Calu3 (cell line): ENCODE results near the gene MRPS34. TPM values are rescaled to one million over a fixed set of nuclear protein-coding genes. Genes with fewer than 3 reads are reported as not detected.

Source experiments
- BruUV-seq: library from RNA; stranded (reverse); fragments of 400-500 nt; replicated peaks from 2 replicates; lab custom pipeline; 2021; lab: Mats Ljungman, UMichigan
- CTCF ChIA-PET: fragments of 300-600 bp; sonication (Branson Sonifier 250); formaldehyde crosslinking; loops from one replicate; lab custom pipeline; 2022; ENCODE audit warnings: antibody characterized with exemption; lab: Charles Lee
- DNase-seq: peaks from one replicate; pipeline ENCODE4 v3.0.0; 2022
- H3K27ac Mint-ChIP-seq: one replicate; pipeline ENCODE4 v1.8.0; 2022; ENCODE audit warnings: mixed read lengths; ENCODE audit not compliant: unreplicated experiment
- H3K27me3 Mint-ChIP-seq: one replicate; pipeline ENCODE4 v1.8.0; 2022; ENCODE audit warnings: mixed read lengths; ENCODE audit not compliant: unreplicated experiment
- H3K36me3 Mint-ChIP-seq: one replicate; pipeline ENCODE4 v1.8.0; 2022; ENCODE audit warnings: mild to moderate bottlenecking, moderate library complexity, mixed read lengths; ENCODE audit not compliant: insufficient read depth, unreplicated experiment
- H3K4me1 Mint-ChIP-seq: one replicate; pipeline ENCODE4 v1.8.0; 2022; ENCODE audit warnings: mild to moderate bottlenecking, low read depth, mixed read lengths; ENCODE audit not compliant: unreplicated experiment
- H3K4me3 Mint-ChIP-seq: one replicate; pipeline ENCODE4 v1.8.0; 2022; ENCODE audit warnings: mild to moderate bottlenecking, low read depth, moderate library complexity, mixed read lengths; ENCODE audit not compliant: unreplicated experiment
- H3K9me3 Mint-ChIP-seq: one replicate; pipeline ENCODE4 v1.8.0; 2022; ENCODE audit warnings: low read depth, mixed read lengths; ENCODE audit not compliant: unreplicated experiment
- CTCF ChIP-seq: fragments of 200-600 bp; IDR thresholded peaks from one replicate; pipeline ENCODE4 v1.8.0; 2022; ENCODE audit warnings: antibody characterized with exemption; ENCODE audit not compliant: unreplicated experiment
- intact Hi-C: fragments of 100-400 bp; cut with micrococcal nuclease; formaldehyde crosslinking; loops from one replicate; pipeline ENCODE4 v1.10.0; 2022; ENCODE audit not compliant: unreplicated experiment
- total RNA-seq: library from RNA; stranded (reverse); gene quantifications from 2 replicates; pipeline ENCODE4 v1.2.3, GENCODE V29; 2022

MRPS34 gene
- total RNA-seq, 1 experiment from 2014 or later, result 135 TPM

GRCh38 chr16:1751946-1752345, 21.0 kb downstream of the MRPS34 start:
- no peaks in the 10 kb centered on the region for H3K27me3 Mint-ChIP-seq
- no peaks in the 10 kb centered on the region for H3K9me3 Mint-ChIP-seq
- peaks cover 48% of the 10 kb centered on the region for H3K36me3 Mint-ChIP-seq
- no peak for DNase-seq
- no peak overlapping the region for H3K27ac Mint-ChIP-seq
- no peak for TF ChIP-seq CTCF
- H3K4me3 Mint-ChIP-seq, result no peak overlapping the region
- CTCF ChIA-PET, result no interaction called here
- intact Hi-C loops, result no loop called here
- no TSS peak for BruUV-seq
- no peaks in the 10 kb centered on the region for H3K4me1 Mint-ChIP-seq

GRCh38 chr16:1749152-1750117, 23.5 kb downstream of the MRPS34 start:
- Mint-ChIP-seq H3K4me1 (no peaks in the 10 kb centered on the region), H3K36me3 (peaks cover 43% of the 10 kb centered on the region), H3K4me3 (no peak overlapping the region), H3K27me3 (no peaks in the 10 kb centered on the region), H3K27ac (no peak overlapping the region), H3K9me3 (no peaks in the 10 kb centered on the region)
- BruUV-seq, result no TSS peak
- CTCF ChIA-PET, result no interaction called here
- no peak for DNase-seq
- TF ChIP-seq CTCF, result no peak
- intact Hi-C loops, result no loop called here

- Mint-ChIP-seq H3K9me3 (no peaks in the 10 kb centered on the region), H3K27ac (no peak overlapping the region), H3K4me1 (no peaks in the 10 kb centered on the region), H3K4me3 (no peak overlapping the region), H3K27me3 (no peaks in the 10 kb centered on the region), H3K36me3 (peaks cover 53% of the 10 kb centered on the region)
- no peak for TF ChIP-seq CTCF
- CTCF ChIA-PET, result no interaction called here
- BruUV-seq, result no TSS peak
- intact Hi-C loops, result no loop called here
- no peak for DNase-seq
Measured at GRCh38 chr16:1747934-1748333, 25.0 kb downstream of the MRPS34 start.

- TF ChIP-seq CTCF, result no peak
- Mint-ChIP-seq H3K4me1 (no peaks in the 10 kb centered on the region), H3K27me3 (no peaks in the 10 kb centered on the region), H3K27ac (no peak overlapping the region), H3K9me3 (no peaks in the 10 kb centered on the region), H3K4me3 (no peak overlapping the region), H3K36me3 (peaks cover 50% of the 10 kb centered on the region)
- no peak for DNase-seq
- CTCF ChIA-PET, result no interaction called here
- intact Hi-C loops, result no loop called here
- no TSS peak for BruUV-seq
Measured at GRCh38 chr16:1746693-1747195, 26.2 kb downstream of the MRPS34 start.
